Superior temporal gyrus (tissue), 1 donor: ENCODE measurements around the gene ZNF593OS.

ENCODE experiments used
- DNase-seq: peaks from one replicate; pipeline ENCODE4 v3.0.0-alpha.2; 2016; ENCODE audit errors: extremely low spot score

The ZNF593OS gene

GRCh38 chr1:26158908-26159742 lies 12.5 kb downstream of the ZNF593OS start, which contains the start of gene FAM110D:
TSS of gene FAM110D (plus strand) at chr1:26159079. CDS start at chr1:26161292, 2,213 bp downstream.
- no peak for DNase-seq

DNA sequence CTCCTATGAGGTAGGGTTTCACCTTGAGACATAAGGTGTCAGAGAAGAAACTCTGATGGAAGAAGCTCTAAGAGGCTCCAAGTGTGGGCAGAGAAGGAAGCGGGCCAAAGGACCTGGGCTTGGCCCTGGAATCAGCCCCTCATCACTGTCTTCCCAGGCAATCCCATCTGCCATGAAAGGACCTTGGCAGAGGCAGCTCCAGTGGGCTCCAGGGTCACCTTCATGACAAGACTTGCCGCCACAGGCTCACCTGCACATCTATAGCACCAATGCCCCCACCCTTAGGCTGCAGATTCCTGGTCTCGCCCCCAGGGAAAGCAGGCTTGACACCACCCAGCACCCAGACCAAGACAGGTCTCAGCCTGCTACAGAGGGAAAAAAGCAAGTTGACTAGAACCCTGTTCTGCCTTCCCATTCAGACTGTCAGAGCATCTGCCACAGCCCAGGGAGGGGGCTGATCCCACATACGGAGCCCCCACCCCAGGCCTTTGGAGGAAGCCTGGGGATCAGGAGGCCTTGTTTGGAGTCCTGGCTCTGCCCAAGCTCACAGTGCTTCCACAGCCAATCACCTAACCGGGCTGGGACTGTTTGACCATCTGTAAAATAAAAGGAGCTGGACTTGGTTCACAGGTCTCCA lies 13.2 kb downstream of the ZNF593OS start:
- DNase-seq, result no peak

DNA sequence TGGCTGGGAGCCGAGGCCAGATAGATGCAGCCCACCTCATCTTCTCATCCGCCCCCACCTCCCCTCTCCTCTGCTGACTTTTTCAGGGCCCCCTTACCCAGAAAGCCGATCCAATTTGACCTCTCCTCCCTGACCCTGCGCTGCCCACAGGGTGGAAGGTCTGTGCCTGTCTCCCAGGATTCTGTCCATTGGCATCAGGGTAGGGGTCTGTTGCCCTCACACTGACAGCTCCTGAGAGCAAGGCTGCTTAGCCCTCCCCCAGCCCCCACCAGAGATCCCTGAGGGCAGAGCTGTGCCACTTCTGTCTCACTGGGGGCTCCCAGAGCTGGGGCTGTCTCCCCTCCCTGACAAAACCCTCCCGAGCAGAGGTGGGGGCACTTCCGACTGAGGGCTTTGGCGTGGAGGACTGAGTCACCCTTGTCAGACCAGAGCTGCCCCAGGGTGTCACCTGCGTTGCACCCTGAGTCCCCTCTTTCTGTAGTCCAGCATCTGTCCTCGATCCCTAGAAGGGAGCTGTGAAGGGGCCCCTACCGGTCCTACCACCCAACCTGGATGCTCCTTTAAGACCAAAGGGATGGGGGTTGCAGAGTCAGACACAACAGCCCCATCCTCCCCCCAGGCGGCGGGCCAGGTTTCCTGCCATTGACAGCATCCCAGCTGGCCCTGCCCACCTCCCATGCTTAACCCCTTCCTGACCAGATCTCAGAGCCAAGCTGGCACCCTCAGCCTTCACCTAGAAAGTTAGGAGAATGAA lies 15.2 kb downstream of the ZNF593OS start:
- DNase-seq, result no peak

DNA sequence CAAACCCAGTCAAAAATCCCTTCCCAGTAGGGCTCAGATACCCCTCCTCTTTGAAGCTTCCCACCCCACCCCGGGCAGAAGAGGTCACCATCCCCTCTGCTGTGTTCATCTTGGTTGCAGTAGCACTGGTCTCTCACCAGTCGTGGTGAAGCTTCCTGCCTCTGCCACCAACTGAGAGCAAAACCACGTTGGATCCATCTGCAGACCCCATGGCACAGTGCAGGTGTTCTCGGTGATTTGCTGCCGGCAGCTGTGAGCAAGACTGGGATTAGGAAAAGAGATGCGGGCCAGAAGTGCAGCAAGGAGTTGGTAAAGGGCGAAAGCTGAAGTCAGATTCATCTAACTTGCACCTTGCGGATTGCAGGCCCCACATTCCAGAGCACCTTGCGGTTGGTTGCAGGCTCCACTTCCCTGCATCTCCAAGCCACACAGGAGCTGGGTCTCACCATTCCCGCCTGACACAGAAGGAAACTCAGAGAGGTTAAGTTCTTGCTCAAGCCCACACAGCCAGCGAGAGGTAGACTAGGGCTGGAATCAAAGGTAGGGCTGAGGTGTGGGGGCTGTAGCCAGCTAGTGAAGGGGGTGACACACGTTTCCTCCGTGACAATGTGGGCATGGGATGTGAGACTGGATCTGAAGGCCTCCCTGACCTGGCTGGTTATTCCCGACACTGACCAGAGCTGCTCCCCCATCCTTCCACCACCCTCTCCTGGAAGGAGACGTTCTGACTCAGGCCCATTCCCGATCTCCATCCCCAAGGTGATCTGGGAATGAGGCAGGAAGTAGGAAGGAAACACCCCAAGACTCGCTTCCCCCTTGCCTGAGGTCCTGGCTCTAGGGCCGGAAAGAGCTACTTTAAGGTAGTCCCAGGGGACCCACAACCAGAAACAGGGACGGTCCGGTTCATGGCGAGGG lies 16.0 kb downstream of the ZNF593OS start:
- no peak for DNase-seq

DNA sequence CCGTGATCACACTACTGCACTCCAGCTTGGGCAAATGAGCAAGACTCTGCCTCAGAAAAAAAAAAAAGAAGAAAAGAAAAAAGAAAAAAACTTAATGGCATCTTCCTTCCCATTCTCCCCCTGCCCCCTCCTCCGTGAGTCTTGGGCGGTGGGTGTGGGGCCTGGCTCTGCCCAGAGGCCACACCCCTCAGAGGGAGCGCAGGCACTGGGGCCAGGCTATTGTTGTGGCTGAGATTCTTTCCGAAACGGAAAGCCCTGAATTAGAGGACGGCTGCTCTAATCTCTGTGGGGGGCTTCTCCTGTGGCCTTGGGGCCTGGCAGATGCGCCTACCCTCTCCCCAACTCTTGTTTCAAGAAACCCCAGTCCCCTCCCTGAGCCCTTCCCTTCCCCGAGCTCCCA lies 16.9 kb downstream of the ZNF593OS start:
- no peak for DNase-seq

DNA sequence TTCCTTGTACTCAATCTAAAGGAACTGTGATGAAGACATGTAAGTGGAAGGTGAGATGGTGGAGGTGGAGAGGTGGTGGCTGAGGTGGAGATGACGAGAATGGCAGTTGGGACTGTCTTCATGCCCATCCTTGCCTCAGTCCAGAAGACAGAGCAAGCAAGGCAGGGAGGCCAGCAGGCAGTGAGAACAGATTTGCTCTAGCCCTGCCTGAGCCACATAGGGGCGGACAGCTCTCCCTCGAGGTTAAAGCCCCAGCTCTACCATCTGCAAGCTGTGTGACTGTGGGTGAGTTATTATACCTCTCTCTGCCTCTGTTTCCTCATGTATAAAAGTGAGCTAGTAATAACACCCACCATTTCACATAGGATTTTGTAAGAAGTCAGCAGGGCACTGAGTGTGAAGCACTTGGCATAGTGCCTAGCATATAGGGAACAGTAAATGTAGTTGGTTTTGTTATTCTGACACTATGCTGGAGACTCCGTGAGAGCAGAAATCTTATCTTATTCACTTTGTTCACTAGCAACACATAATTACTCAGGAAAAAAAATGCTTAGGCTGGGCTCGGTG lies 17.6 kb downstream of the ZNF593OS start:
- no peak for DNase-seq

DNA sequence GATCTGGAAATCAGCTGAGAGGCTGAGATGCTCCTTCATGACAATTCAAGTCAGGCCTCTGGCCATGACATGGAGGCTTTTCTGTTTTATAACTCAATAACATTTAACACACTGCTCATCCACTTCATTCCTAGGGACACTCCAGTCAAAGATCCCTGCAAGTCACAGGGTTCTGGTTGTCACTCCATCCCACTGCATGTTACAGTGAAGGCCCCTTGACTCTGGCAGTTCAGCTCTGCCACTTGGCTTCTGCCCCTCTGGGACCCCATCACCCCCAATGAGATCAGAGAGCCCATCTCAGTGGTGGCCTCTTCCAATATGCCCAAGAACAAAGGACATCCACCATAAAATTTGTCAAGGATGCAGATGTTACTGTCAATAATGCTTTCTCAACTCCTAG lies 22.7 kb downstream of the ZNF593OS start:
- no peak for DNase-seq

DNA sequence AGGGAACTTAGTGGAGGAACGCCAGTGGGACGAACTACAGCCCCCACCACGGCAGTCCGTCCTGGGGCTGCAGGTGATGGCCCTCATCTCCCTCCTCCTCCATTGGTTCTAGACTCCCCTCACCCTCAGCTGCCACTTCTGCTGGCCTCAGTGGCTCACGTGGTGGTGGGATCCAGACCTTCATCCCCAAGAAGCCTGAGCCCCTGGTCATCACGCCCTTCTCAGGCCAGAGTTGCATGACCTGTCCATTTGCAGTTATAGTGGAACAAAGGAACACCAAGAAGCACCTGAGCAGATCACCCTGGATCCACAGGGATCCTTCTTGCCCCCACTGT lies 25.7 kb downstream of the ZNF593OS start:
- DNase-seq, result no peak

DNA sequence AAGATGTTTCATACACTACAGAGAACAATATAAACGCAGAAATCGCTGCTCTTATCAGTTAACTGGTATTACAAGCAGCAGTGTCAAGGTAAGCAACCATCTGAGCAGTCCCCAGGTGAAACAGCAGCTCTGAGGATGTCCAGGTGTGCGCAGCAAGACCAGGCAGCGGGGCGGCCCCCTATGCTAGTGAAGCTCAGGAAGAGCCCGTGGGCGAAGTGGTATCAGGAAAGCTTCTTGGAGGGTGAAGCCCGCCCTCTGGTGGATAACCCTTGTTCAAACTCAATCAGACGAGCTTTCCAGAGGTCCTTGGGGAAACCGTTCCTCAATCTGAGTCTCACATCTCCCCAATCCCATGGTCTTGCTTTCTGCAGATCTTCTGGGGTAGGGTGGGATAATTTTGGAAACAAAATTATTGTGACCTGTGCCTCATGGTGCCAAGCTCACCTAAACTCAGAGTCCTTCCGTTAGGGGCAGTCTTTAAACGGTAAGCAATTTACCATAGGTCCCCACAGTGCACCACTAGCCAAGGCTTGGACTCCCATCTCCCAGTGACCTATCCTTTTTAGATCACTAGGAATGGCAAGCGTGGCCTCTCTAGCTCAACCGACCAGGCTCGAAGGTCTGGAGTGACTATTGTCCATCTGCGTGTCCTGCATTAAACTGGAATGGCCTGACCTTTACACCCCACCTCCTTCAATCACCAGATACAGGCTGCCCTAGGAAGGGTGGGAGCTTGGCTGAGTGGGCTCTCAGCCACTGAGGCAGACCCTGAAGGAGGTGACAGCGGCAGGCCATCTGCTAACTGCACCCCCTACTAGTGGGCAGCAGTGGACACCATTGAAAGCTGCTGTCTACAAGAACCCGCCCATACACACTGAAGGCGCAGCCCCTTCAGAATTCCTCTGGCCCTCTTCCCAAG lies 26.3 kb downstream of the ZNF593OS start:
- DNase-seq, result peak; percentile 96

DNA sequence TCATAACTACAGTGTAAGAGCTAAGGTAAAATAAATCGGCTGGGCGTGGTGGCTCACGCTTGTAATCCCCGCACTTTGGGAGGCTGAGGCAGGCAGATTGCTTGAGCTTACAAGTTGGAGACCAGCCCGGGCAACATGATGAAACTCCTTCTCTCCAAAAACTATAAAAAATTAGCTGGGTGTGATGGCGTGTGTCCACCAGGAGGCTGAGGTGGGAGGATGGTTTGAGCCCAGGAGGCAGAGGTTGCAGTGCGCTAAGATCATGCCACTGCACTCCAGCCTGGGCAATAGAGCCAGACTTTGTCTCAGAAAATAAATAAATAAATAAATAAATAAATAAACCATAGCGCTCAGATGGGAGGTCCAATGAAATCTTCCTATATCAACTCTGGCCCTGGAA lies 29.5 kb downstream of the ZNF593OS start:
- DNase-seq, result no peak

GRCh38 chr1:26138974-26139558 lies 32.6 kb downstream of the ZNF593OS start:
- DNase-seq, result no peak

DNA sequence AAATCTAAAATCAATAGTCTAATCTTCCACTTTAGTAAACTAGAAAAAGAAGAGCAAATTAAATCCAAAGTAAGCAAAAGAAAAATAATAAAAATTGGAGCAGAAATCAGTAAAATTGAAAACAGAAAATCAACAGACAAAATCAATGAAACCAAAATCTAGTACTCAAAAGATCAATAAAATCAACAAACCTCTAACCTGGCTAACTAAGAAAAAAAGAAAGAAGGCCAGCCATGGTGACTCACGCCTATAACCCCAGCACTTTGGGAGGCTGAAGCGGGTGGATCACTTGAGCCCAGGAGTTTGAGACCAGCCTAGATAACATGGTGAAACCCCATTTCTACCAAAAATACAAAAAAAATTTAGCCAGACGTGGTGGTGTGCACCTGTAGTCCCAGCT lies 37.2 kb downstream of the ZNF593OS start:
- no peak for DNase-seq

GRCh38 chr1:26132834-26133167 lies 38.8 kb downstream of the ZNF593OS start:
- no peak for DNase-seq

DNA sequence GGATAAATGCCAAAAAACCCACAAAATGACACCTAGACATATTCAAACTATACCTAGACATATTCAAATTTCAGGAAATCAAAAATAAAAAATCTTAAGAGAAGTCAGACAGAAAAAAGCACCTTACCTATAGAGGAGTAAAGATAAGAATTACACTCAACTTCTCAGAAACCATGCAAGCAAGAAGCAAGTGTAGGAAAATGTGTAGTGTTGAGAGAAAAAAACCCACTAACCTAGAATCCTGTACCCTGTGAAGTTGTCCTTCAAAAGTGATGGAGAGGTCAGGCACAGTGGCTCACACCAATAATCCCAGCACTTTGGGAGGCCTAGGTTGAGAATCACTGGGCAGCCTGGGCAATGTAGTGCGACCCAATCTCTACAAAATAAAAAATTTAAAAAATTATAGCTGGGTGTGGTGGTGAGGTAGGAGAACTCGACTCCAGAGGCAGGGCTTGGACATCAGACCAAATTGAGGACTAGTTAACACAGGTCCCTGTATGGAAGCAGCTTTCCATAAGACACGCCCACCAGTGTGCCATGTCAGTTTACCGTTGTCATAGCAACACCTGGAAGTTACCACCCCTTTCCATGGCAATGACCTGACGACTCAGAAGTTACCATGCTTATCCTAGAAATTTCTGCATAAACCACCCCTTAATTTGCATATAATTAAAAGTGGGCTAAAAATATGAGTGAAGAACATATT lies 39.4 kb downstream of the ZNF593OS start:
- DNase-seq, result no peak

DNA sequence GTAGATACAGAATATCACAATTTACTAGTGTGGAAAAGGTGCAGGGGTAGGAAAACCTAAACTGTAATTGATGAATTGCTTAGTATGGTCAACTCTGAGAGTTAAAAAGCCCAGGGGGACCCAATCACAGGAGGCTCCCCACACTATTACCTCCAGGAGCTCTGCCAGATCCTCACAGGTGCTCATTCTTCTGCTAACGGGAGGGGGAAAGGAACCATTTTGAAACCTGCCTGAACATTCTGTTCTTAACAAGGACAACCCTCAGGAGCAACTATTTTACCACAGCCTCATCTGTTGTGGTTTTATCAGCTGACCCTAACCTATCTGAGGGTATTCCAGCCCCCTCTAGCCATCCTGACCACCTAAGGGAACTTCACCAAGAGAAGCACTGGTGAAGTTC lies 40.9 kb downstream of the ZNF593OS start:
- DNase-seq, result no peak

DNA sequence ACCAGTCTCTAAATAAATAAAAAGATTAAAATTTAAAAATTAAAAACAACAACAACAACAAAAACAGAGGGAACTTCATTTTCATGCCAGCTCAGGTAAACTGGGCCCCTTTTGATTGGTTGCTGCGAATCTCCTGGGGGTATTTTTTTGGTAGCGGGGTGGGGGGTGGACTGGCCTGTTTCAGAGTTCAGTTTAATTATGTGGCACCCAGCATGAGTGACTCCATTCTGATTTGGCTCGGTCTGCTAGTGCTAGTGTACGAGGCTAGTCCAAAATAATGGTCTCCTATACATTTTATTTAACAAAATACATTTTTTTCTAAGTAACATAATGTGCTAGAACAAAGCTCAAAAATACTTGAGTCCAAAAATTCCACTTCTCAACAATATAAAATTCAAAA lies 41.9 kb downstream of the ZNF593OS start:
- no peak for DNase-seq

GRCh38 chr1:26127235-26128163 lies 44.1 kb downstream of the ZNF593OS start:
- DNase-seq, result no peak
